HepG2 (cell line): Measurements from ENCODE around the gene AFF1. TPM values are rescaled to one million over a fixed set of nuclear protein-coding genes. Genes with fewer than 3 reads are reported as not detected.

ENCODE experiments used
- ELK4 ChIP-seq: sonication (generic); formaldehyde crosslinking; IDR thresholded peaks from 2 replicates; pipeline ENCODE4 v1.9.0; 2021; ENCODE audit warnings: missing genetic modification reagents, borderline replicate concordance
- FIP1L1 ChIP-seq: fragments of 200-400 bp; formaldehyde crosslinking; IDR thresholded peaks from 2 replicates; pipeline ENCODE4 v1.6.1; 2018; ENCODE audit warnings: low read depth, mild to moderate bottlenecking, low read length, moderate library complexity, borderline replicate concordance; ENCODE audit not compliant: insufficient read depth
- HDAC1 ChIP-seq: sonication (generic); formaldehyde crosslinking; IDR thresholded peaks from 2 replicates; pipeline ENCODE4 v1.5.1; 2020; ENCODE audit warnings: mild to moderate bottlenecking, missing genetic modification reagents
- PHF20 ChIP-seq: sonication (generic); formaldehyde crosslinking; IDR thresholded peaks from 2 replicates; pipeline ENCODE4 v1.5.0; 2020; ENCODE audit warnings: mild to moderate bottlenecking, missing genetic modification reagents
- RXRB ChIP-seq: IDR thresholded peaks from 2 replicates; pipeline ENCODE4 v1.6.1; 2016; ENCODE audit warnings: borderline replicate concordance, missing genetic modification reagents, missing compliant biosample characterization
- THAP9 ChIP-seq: sonication (generic); formaldehyde crosslinking; IDR thresholded peaks from 2 replicates; pipeline ENCODE4; 2020; ENCODE audit warnings: missing genetic modification reagents, mild to moderate bottlenecking, borderline replicate concordance
- ZHX2 ChIP-seq, 2 experiments: sonication (generic) in 1 of 2; formaldehyde crosslinking in 1 of 2; IDR thresholded peaks; 2 replicates each; pipeline versions ENCODE4 v1.6.1 to v1.9.0; 2014 to 2022; ENCODE audit warnings: antibody characterized with exemption in 1 of 2, borderline replicate concordance in 1 of 2, inconsistent platforms in 1 of 2, low read depth in 1 of 2, missing genetic modification reagents in 1 of 2
- ZNF224 ChIP-seq: sonication (generic); formaldehyde crosslinking; IDR thresholded peaks from 2 replicates; pipeline ENCODE4 v1.5.0; 2020; ENCODE audit warnings: mild to moderate bottlenecking, missing genetic modification reagents
- ZNF253 ChIP-seq: sonication (generic); formaldehyde crosslinking; IDR thresholded peaks from 2 replicates; pipeline ENCODE4 v1.8.0; 2022; ENCODE audit warnings: mild to moderate bottlenecking, missing genetic modification reagents, borderline replicate concordance
- ZNF83 ChIP-seq: sonication (generic); formaldehyde crosslinking; IDR thresholded peaks from 2 replicates; pipeline ENCODE4 v1.4.0; 2020; ENCODE audit warnings: missing genetic modification reagents, mild to moderate bottlenecking, borderline replicate concordance
- ZUFSP ChIP-seq: sonication (generic); formaldehyde crosslinking; IDR thresholded peaks from 2 replicates; pipeline ENCODE4 v1.9.0; 2021; ENCODE audit warnings: missing genetic modification reagents, mild to moderate bottlenecking, borderline replicate concordance
- polyA plus RNA-seq, 8 experiments: library from polyadenylated mRNA; depleted of rRNA in 3 of 8; stranded (reverse) in 7 of 8; unstranded in 1 of 8; fragments of >200 nt; fragmentation: Illumina TruSeq in 4 of 8; extraction: Trizol in 4 of 8; gene quantifications; 2 replicates each; pipeline versions ENCODE4 v1.2.1 to v1.2.3, GENCODE V29; 2011 to 2016; ENCODE audit warnings: low read depth in 4 of 8, missing spikeins in 1 of 8, mixed read lengths in 1 of 8; ENCODE audit not compliant: insufficient read depth in 1 of 8
- total RNA-seq, 5 experiments: library from RNA; depleted of rRNA; stranded (reverse); fragments of >200 nt; fragmentation: Illumina TruSeq; extraction: Trizol; gene quantifications; 2 replicates each; pipeline ENCODE4 v1.2.3, GENCODE V29; 2016; ENCODE audit warnings: low read depth in 1 of 5
- TF ChIP-seq, protein P1 (sequence below): sonication (generic); formaldehyde crosslinking; IDR thresholded peaks from 2 replicates; pipeline ENCODE4 v1.5.1; 2020; ENCODE audit warnings: missing genetic modification reagents, mild to moderate bottlenecking, borderline replicate concordance

AFF1 gene
- total and polyA plus RNA-seq, 2 of the 13 experiments (the other 11 are each of a cell fraction or from before 2014, with no cell fraction given), result 15.5 to 15.9 TPM

- TF ChIP-seq ZHX2 (IDR thresholded peaks at IDR 0.05; ENCODE audit: low read depth), result no peak
- TF ChIP-seq ZHX2 (CRISPR knock-in tag; IDR thresholded peaks at IDR 0.05; ENCODE audit: borderline replicate concordance), result no peak
- TF ChIP-seq ZUFSP (CRISPR knock-in tag), result no peak
- TF ChIP-seq HDAC1 (CRISPR knock-in tag), result peak; percentile 81
- no peak for TF ChIP-seq ZNF253 (CRISPR knock-in tag)
- no peak for TF ChIP-seq PHF20 (CRISPR knock-in tag)
- peak; percentile 37; the same call in 1 of the 2 replicates for TF ChIP-seq ZNF224 (CRISPR knock-in tag)
- no peak for TF ChIP-seq FIP1L1
- TF ChIP-seq, protein P1, sequence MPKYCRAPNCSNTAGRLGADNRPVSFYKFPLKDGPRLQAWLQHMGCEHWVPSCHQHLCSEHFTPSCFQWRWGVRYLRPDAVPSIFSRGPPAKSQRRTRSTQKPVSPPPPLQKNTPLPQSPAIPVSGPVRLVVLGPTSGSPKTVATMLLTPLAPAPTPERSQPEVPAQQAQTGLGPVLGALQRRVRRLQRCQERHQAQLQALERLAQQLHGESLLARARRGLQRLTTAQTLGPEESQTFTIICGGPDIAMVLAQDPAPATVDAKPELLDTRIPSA (CRISPR knock-in tag), result no peak
- no peak for TF ChIP-seq ZNF83 (CRISPR knock-in tag)
- no peak for TF ChIP-seq THAP9
- peak; percentile 89 for TF ChIP-seq RXRB (CRISPR knock-in tag)
- TF ChIP-seq ELK4, result no peak
Measured at GRCh38 chr4:86993909-86994681, 59.3 kb downstream of the AFF1 start (continued).
